ENCODE measurements around the gene SDCBP2.

The SDCBP2 gene

GRCh38 chr20:1320016-1320415 lies 8.9 kb downstream of the SDCBP2 start:
- no peak for DNase-seq (ENCODE audit: low read depth)
- TF ChIP-seq, protein P1, sequence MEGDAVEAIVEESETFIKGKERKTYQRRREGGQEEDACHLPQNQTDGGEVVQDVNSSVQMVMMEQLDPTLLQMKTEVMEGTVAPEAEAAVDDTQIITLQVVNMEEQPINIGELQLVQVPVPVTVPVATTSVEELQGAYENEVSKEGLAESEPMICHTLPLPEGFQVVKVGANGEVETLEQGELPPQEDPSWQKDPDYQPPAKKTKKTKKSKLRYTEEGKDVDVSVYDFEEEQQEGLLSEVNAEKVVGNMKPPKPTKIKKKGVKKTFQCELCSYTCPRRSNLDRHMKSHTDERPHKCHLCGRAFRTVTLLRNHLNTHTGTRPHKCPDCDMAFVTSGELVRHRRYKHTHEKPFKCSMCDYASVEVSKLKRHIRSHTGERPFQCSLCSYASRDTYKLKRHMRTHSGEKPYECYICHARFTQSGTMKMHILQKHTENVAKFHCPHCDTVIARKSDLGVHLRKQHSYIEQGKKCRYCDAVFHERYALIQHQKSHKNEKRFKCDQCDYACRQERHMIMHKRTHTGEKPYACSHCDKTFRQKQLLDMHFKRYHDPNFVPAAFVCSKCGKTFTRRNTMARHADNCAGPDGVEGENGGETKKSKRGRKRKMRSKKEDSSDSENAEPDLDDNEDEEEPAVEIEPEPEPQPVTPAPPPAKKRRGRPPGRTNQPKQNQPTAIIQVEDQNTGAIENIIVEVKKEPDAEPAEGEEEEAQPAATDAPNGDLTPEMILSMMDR (IDR thresholded peaks at IDR 0.05; ENCODE audit: insufficient read depth, low read depth, low read length, missing control alignments): no peak
- no peak overlapping the region for H3K4me3 ChIP-seq (ENCODE audit: low read length)

- TF ChIP-seq, protein P1 (IDR thresholded peaks at IDR 0.05; ENCODE audit: insufficient read depth, low read depth, low read length, missing control alignments): no peak
- H3K4me3 ChIP-seq (ENCODE audit: low read length): no peak overlapping the region
- DNase-seq (ENCODE audit: low read depth): no peak
Measured at GRCh38 chr20:1319462-1319861, 9.5 kb downstream of the SDCBP2 start.

DNA sequence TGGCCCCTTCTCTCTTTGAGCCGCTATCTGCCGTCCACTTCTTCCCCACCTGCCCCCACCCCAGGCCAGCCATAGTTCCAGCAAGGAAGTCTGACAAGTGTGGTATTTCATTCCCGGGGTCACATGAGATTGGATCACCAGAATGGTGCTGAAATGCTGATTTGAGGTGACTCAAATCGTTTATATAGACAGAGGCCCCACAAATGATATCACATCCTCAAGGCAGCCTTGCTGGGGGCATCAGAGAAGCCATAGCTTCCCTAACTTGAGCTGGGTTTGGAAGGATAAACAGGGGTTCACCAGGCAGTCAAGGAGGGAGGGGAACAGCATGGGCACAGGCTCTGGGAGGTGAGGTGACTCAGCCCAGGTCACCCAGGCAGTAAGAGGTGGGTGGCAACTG lies 9.9 kb downstream of the SDCBP2 start:
- H3K4me3 ChIP-seq (ENCODE audit: low read length): no peak overlapping the region
- TF ChIP-seq, protein P1 (IDR thresholded peaks at IDR 0.05; ENCODE audit: insufficient read depth, low read depth, low read length, missing control alignments): no peak
- no peak for DNase-seq (ENCODE audit: low read depth)

DNA sequence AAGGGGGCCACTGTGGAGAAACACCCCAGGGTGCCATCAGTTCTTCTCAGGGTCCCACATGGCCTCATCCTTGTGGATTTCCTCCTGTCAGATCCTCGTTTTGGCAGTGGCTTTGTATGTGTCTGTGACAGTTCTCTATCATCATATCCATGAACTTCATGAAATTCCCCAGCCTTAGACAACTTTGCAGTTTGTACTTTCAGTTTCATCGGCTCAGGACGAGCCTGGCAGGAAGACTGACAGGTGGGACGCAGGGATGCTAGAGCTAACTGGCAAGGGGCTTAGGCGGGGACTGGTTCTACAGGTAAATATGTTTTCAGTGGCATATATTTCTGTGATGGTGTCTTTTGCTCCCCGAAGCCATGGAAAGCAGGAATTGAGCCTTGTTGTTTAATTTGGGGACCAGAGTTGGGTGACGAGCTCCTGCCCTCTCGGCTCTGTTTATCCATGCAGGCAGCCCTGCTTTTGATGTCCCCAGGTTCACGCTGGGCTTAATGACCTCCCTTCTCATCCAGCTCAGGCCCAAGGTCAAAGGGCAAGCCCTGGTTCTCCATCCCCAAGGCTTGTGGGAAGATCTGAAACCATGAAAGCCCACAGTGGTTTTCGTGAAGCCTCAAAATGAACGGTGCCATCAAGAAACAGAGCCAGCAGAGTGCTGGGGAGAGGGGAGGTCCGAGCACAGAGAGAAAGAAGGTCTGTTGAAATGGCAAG lies 11.2 kb downstream of the SDCBP2 start:
- no peak overlapping the region for H3K4me3 ChIP-seq (ENCODE audit: low read length)
- TF ChIP-seq, protein P1 (IDR thresholded peaks at IDR 0.05; ENCODE audit: insufficient read depth, low read depth, low read length, missing control alignments): no peak
- DNase-seq (ENCODE audit: low read depth): no peak

- TF ChIP-seq, protein P1 (IDR thresholded peaks at IDR 0.05; ENCODE audit: insufficient read depth, low read depth, low read length, missing control alignments): no peak
- DNase-seq (ENCODE audit: low read depth): no peak
- H3K4me3 ChIP-seq (ENCODE audit: low read length): no peak overlapping the region
Measured at GRCh38 chr20:1315804-1316203, 13.1 kb downstream of the SDCBP2 start.

- H3K4me3 ChIP-seq (ENCODE audit: low read length): peak overlapping the region; percentile 22
- TF ChIP-seq, protein P1 (IDR thresholded peaks at IDR 0.05; ENCODE audit: insufficient read depth, low read depth, low read length, missing control alignments): peak; percentile 95
- peak; percentile 69 for DNase-seq (ENCODE audit: low read depth)
Measured at GRCh38 chr20:1313236-1313964, 15.5 kb downstream of the SDCBP2 start.
